ENCODE data around the gene CAND2.

DNA sequence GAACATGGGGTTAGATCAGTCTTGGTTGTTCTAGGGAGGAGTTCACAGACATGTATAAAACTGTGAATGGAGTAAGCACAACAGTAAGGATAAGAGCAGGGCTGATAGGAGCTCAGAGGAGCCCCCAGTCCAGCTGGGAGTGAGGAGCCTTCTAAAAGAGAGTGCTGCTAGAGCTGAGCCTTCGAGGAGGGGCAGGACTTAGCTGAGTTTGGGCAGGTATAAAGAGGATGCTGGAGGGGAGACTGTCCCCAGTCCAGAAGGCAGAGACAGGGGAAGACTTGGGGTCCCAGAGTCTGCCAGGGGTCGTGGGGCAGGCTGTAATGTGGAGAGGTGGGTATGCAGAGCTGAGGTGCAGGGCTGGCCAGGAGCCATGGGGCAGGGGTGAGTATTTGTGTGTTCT lies 12.1 kb downstream of the CAND2 start:
- TF ChIP-seq POLR2AphosphoS5 (IDR thresholded peaks at IDR 0.05) = no peak
- TF ChIP-seq, protein P1, sequence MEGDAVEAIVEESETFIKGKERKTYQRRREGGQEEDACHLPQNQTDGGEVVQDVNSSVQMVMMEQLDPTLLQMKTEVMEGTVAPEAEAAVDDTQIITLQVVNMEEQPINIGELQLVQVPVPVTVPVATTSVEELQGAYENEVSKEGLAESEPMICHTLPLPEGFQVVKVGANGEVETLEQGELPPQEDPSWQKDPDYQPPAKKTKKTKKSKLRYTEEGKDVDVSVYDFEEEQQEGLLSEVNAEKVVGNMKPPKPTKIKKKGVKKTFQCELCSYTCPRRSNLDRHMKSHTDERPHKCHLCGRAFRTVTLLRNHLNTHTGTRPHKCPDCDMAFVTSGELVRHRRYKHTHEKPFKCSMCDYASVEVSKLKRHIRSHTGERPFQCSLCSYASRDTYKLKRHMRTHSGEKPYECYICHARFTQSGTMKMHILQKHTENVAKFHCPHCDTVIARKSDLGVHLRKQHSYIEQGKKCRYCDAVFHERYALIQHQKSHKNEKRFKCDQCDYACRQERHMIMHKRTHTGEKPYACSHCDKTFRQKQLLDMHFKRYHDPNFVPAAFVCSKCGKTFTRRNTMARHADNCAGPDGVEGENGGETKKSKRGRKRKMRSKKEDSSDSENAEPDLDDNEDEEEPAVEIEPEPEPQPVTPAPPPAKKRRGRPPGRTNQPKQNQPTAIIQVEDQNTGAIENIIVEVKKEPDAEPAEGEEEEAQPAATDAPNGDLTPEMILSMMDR (IDR thresholded peaks at IDR 0.05) = no peak
